Endothelial cell of umbilical vein (primary cell): ENCODE measurements around the gene TNFRSF8.

ENCODE experiments used
- EZH2 ChIP-seq: IDR thresholded peaks from 2 replicates; pipeline ENCODE4 v1.6.1; 2012; ENCODE audit warnings: borderline replicate concordance, low read depth, mild to moderate bottlenecking, moderate library complexity, low read length, inconsistent platforms; ENCODE audit not compliant: severe bottlenecking
- GATA2 ChIP-seq: IDR thresholded peaks from 2 replicates; pipeline ENCODE4 v1.7.0; 2011; ENCODE audit warnings: low read depth, mild to moderate bottlenecking, moderate library complexity, mixed read lengths, low read length; ENCODE audit not compliant: insufficient read length, insufficient read depth
- POLR2A ChIP-seq: IDR thresholded peaks from 2 replicates; pipeline ENCODE4 v1.6.1; 2012; ENCODE audit warnings: low read depth, mild to moderate bottlenecking, control low read depth, low read length
- TF ChIP-seq, protein P1 (sequence below), 2 donors: IDR thresholded peaks; 1 replicate in 1 of 2; 2 replicates in 1 of 2; pipeline ENCODE4 v1.5.1; 2011; ENCODE audit warnings: low read length in 2 of 2, mild to moderate bottlenecking in 2 of 2, moderate library complexity in 2 of 2, control low read depth in 1 of 2, inconsistent platforms in 1 of 2, low read depth in 1 of 2; ENCODE audit not compliant: insufficient read depth in 1 of 2; ENCODE audit errors: extremely low read depth in 1 of 2

GRCh38 chr1:12102066-12102465 lies 39.0 kb downstream of the TNFRSF8 start:
- TF ChIP-seq, protein P1, sequence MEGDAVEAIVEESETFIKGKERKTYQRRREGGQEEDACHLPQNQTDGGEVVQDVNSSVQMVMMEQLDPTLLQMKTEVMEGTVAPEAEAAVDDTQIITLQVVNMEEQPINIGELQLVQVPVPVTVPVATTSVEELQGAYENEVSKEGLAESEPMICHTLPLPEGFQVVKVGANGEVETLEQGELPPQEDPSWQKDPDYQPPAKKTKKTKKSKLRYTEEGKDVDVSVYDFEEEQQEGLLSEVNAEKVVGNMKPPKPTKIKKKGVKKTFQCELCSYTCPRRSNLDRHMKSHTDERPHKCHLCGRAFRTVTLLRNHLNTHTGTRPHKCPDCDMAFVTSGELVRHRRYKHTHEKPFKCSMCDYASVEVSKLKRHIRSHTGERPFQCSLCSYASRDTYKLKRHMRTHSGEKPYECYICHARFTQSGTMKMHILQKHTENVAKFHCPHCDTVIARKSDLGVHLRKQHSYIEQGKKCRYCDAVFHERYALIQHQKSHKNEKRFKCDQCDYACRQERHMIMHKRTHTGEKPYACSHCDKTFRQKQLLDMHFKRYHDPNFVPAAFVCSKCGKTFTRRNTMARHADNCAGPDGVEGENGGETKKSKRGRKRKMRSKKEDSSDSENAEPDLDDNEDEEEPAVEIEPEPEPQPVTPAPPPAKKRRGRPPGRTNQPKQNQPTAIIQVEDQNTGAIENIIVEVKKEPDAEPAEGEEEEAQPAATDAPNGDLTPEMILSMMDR (IDR thresholded peaks at IDR 0.05; ENCODE audit: extremely low read depth in 1 of 2, insufficient read depth in 1 of 2, low read depth in 1 of 2, low read length in 2 of 2) = no peak
- no peak for TF ChIP-seq EZH2
- no peak for TF ChIP-seq POLR2A
- TF ChIP-seq GATA2 = no peak
